Fibroblast of lung (primary cell): ENCODE results near the gene TAPT1. TPM values are rescaled to one million over a fixed set of nuclear protein-coding genes. Genes with fewer than 3 reads are reported as not detected.

Experiments used
- DNase-seq, 2 donors: peaks; one replicate each; pipeline versions ENCODE4 v3.0.0 to v3.0.0-alpha.2; 2010; ENCODE audit warnings: low read depth in 2 of 2
- H2AFZ ChIP-seq: 2 replicates; pipeline ENCODE4 v1.5.1; 2012; ENCODE audit warnings: low read length, control low read depth, inconsistent platforms
- H3K27ac ChIP-seq: 2 replicates; pipeline ENCODE4 v1.5.1; 2011; ENCODE audit warnings: low read length, control low read depth; ENCODE audit not compliant: insufficient read depth
- H3K27me3 ChIP-seq: 2 replicates; pipeline ENCODE4 v1.5.1; 2011; ENCODE audit warnings: mild to moderate bottlenecking, low read length; ENCODE audit not compliant: control insufficient read depth, insufficient read depth
- H3K36me3 ChIP-seq: 2 replicates; pipeline ENCODE4 v1.5.1; 2011; ENCODE audit warnings: low read length; ENCODE audit not compliant: control insufficient read depth, insufficient read depth
- H3K4me1 ChIP-seq: 2 replicates; pipeline ENCODE4 v1.5.1; 2011; ENCODE audit warnings: low read length; ENCODE audit not compliant: control insufficient read depth, insufficient read depth; ENCODE audit errors: extremely low read depth
- H3K4me2 ChIP-seq: 2 replicates; pipeline ENCODE4 v1.5.1; 2011; ENCODE audit warnings: low read length, control low read depth; ENCODE audit not compliant: insufficient read depth; ENCODE audit errors: extremely low read depth
- H3K4me3 ChIP-seq, 4 experiments: fragments of 200-600 bp in 1 of 4; sonication (generic) in 1 of 4; replicated peaks in 1 of 4; 2 replicates each; pipeline ENCODE4 v1.5.1; 2011 to 2016; ENCODE audit warnings: low read length in 4 of 4, low read depth in 3 of 4, mild to moderate bottlenecking in 3 of 4, control low read depth in 2 of 4, inconsistent platforms in 1 of 4, mixed read lengths in 1 of 4; ENCODE audit not compliant: insufficient read depth in 1 of 4; ENCODE audit errors: control extremely low read depth in 1 of 4
- H3K79me2 ChIP-seq: 2 replicates; pipeline ENCODE4 v1.5.1; 2012; ENCODE audit warnings: mild to moderate bottlenecking, low read length, inconsistent platforms; ENCODE audit not compliant: control insufficient read depth, insufficient read depth
- H3K9ac ChIP-seq: 2 replicates; pipeline ENCODE4 v1.5.1; 2011; ENCODE audit warnings: mild to moderate bottlenecking, low read length, control low read depth; ENCODE audit not compliant: insufficient read depth
- H3K9me3 ChIP-seq: 2 replicates; pipeline ENCODE4 v1.5.1; 2012; ENCODE audit warnings: low read depth, low read length; ENCODE audit not compliant: control insufficient read depth, insufficient read depth
- H4K20me1 ChIP-seq: 2 replicates; pipeline ENCODE4 v1.5.1; 2011; ENCODE audit warnings: low read length; ENCODE audit not compliant: control insufficient read depth, insufficient read depth; ENCODE audit errors: extremely low read depth
- CTCF ChIP-seq, 2 donors: IDR thresholded peaks in 1 of 2; conservative IDR thresholded peaks in 1 of 2; 1 replicate in 1 of 2; 2 replicates in 1 of 2; pipeline ENCODE4 v1.5.1; 2011 to 2012; ENCODE audit warnings: low read length in 2 of 2, control low read depth in 1 of 2, inconsistent platforms in 1 of 2, low read depth in 1 of 2, mild to moderate bottlenecking in 1 of 2
- EZH2 ChIP-seq: IDR thresholded peaks from 2 replicates; pipeline ENCODE4 v1.5.1; 2012; ENCODE audit warnings: low read length, control low read depth, mild to moderate bottlenecking; ENCODE audit errors: missing control alignments
- polyA plus RNA-seq, 2 donors: library from polyadenylated mRNA; depleted of rRNA in 1 of 2; stranded (reverse) in 1 of 2; unstranded in 1 of 2; fragments of >200 nt; gene quantifications; 2 replicates each; pipeline ENCODE4 v1.2.1, GENCODE V29; 2011 to 2012; ENCODE audit warnings: missing spikeins in 1 of 2
- total RNA-seq: library from RNA; depleted of rRNA; stranded (reverse); fragments of >200 nt; gene quantifications from 2 replicates; pipeline ENCODE4 v1.2.1, GENCODE V29; 2014

The TAPT1 gene
- total and polyA plus RNA-seq, 2 donors (not counting 1 experiment from before 2014, with no cell fraction given), result 18.7 to 20.6 TPM

GRCh38 chr4:16168710-16169388 is 57.4 kb downstream of the TAPT1 start:
- Histone ChIP-seq H3K9me3 (no peaks in the 10 kb centered on the region), H3K4me2 (no peak overlapping the region), H4K20me1 (no peaks in the 10 kb centered on the region), H3K9ac (no peak overlapping the region), H2AFZ (no peak overlapping the region), H3K4me3 (no peak overlapping the region), H3K4me1 (no peaks in the 10 kb centered on the region), H3K79me2 (no peaks in the 10 kb centered on the region), H3K27ac (no peak overlapping the region), H3K36me3 (no peaks in the 10 kb centered on the region), H3K27me3 (no peaks in the 10 kb centered on the region)
- TF ChIP-seq EZH2 (no peak), CTCF (conservative IDR thresholded peaks at IDR 0.05 in 1 of 2, IDR thresholded peaks at IDR 0.05 in 1 of 2; ENCODE audit: low read depth in 1 of 2, low read length in 2 of 2) (no peak)
- no peak for DNase-seq

- Histone ChIP-seq H3K4me3 (no peak overlapping the region), H3K4me2 (no peak overlapping the region), H3K9me3 (no peaks in the 10 kb centered on the region), H3K4me1 (no peaks in the 10 kb centered on the region), H3K79me2 (no peaks in the 10 kb centered on the region), H3K9ac (no peak overlapping the region), H3K36me3 (peaks cover 1% of the 10 kb centered on the region), H3K27me3 (no peaks in the 10 kb centered on the region), H2AFZ (no peak overlapping the region), H4K20me1 (no peaks in the 10 kb centered on the region), H3K27ac (no peak overlapping the region)
- TF ChIP-seq EZH2 (no peak), CTCF (conservative IDR thresholded peaks at IDR 0.05 in 1 of 2, IDR thresholded peaks at IDR 0.05 in 1 of 2; ENCODE audit: low read depth in 1 of 2, low read length in 2 of 2) (no peak)
- no peak for DNase-seq
These were observed 58.1 kb downstream of the TAPT1 start for GRCh38 chr4:16168144-16168543.

- peaks cover 1% of the 10 kb centered on the region for H3K36me3 ChIP-seq
- H3K4me3 ChIP-seq, result no peak overlapping the region
- H4K20me1 ChIP-seq, result no peaks in the 10 kb centered on the region
- H3K27ac ChIP-seq, result no peak overlapping the region
- H2AFZ ChIP-seq, result no peak overlapping the region
- no peak overlapping the region for H3K4me2 ChIP-seq
- H3K27me3 ChIP-seq, result no peaks in the 10 kb centered on the region
- no peaks in the 10 kb centered on the region for H3K4me1 ChIP-seq
- H3K9me3 ChIP-seq, result no peaks in the 10 kb centered on the region
- DNase-seq, result no peak
- H3K9ac ChIP-seq, result no peak overlapping the region
- no peaks in the 10 kb centered on the region for H3K79me2 ChIP-seq
- TF ChIP-seq EZH2, result no peak
- TF ChIP-seq CTCF (conservative IDR thresholded peaks at IDR 0.05 in 1 of 2, IDR thresholded peaks at IDR 0.05 in 1 of 2; ENCODE audit: low read depth in 1 of 2, low read length in 2 of 2), result no peak
These were observed 60.3 kb downstream of the TAPT1 start for GRCh38 chr4:16165931-16166330.
